D721Med (cell line): ENCODE measurements around the gene ADARB2.

ENCODE experiments used
- DNase-seq: peaks from one replicate; pipeline ENCODE4 v3.0.0; 2011; ENCODE audit warnings: low spot score; ENCODE audit not compliant: insufficient read length
- FAIRE-seq: peaks from 2 replicates; lab custom pipeline; 2011; peaks lifted over from hg19 to GRCh38; lab: Jason Lieb, UNC
- CTCF ChIP-seq: IDR thresholded peaks from 2 replicates; pipeline ENCODE4 v1.5.1; 2012; ENCODE audit warnings: mild to moderate bottlenecking, control low read depth; ENCODE audit not compliant: insufficient read depth; ENCODE audit errors: missing control alignments

The ADARB2 gene

DNA sequence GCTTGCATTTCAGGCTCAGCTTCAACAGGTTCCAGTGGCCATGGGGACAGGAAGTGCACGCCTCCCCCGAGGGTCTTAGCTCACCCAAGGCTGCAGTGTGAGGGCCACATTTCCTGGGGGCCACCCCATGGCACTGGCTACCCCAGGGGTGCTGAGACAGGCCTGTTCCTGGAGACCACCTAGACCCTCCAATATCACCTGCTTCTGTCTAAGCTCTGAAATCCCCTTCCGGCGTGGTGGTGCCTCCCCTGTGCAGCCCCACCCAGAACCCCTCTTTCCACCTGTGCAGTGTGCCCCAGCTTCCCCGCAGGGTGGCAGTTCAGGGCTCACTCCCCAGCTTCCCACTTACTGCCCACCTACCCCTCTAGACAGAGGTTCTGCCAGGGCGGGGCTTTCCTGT, 83.1 kb downstream of the ADARB2 start:
- TF ChIP-seq CTCF: no peak
- no peak for FAIRE-seq
- DNase-seq: no peak

DNA sequence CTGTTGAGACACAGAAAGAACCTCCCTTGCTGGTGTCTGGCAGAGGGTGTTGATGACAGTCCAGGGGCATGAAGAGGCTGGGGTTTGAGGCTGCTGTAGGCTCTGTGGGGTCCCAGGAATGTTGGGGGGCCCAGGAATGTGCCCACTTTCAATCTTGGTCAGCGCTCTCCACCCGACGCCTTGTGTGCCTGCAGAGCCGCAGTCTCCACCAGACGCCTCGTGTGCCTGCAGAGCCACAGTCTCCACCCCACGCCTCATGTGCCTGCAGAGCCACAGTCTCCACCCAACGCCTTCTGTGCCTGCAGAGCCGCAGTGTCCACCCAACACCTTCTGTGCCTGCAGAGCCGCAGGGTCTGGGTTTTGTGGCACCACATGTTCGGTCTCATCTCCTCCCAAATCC, 84.0 kb downstream of the ADARB2 start:
- FAIRE-seq: no peak
- DNase-seq: no peak
- TF ChIP-seq CTCF: no peak

DNA sequence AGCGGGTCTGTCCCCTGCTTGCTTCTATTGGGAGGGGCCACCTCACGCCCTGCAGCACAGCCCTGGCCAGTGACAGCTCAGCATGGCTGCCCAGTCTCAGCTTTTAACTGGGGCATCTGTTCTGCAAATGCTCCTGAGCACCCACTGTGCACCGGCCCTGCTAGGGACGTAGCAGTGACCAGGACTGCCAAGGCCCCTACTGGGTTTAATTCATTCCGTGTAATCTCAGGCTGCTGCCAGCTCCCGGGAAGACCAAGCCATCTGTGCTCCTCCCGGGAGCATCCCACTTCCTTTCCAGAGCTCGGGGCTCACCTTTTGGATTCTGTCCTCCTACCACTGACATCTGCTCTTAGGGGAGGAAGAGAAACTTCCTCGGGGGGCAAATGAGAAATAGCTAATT, 85.2 kb downstream of the ADARB2 start:
- FAIRE-seq (no peak), DNase-seq (no peak)
- TF ChIP-seq CTCF: no peak

GRCh38 chr10:1651270-1651966, 85.9 kb downstream of the ADARB2 start:
- no peak for FAIRE-seq

DNA sequence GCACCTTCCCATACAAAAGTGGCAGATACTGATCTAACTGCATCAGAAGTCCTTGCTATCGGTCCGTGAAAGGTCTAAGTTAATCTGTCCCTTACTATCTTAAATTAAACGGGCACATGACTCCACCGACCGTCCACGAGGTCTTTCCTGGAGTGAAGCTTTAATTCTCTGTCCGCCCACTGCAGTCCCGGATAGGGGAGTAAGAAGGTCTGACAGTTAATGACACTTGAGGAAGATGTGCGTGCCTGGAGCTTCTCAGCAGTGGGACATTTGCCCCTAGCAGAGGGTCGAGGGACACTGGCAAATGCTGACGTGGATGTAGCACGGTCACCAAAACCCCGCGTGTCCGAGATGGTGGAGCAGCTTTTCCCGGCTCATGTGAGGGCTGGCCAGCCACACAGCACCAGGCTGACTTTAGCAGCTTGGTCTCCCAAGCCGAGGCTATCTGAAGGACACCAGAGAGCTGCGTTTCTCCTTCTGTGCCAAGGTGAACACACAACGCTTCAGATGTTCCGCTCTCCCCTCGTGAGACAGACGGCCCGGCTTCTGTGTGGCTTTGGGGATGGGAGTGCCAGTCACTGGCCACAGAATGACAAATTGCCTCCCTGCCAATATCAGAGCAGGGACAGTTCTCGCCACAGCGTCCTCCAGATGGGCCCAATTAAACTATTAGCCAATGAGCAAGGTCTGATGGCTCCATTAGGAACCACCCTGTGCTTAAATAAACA, 86.6 kb downstream of the ADARB2 start:
- FAIRE-seq (no peak), DNase-seq (no peak)
- no peak for TF ChIP-seq CTCF

More at GRCh38 chr10:1651270-1651966, 85.9 kb downstream of the ADARB2 start:
- no peak for TF ChIP-seq CTCF
- DNase-seq: no peak

- no peak for TF ChIP-seq CTCF
- no peak for FAIRE-seq
- no peak for DNase-seq
Observed at GRCh38 chr10:1648648-1649047, 88.7 kb downstream of the ADARB2 start.

GRCh38 chr10:1646332-1646731, 91.0 kb downstream of the ADARB2 start:
- DNase-seq (no peak), FAIRE-seq (no peak)

More at GRCh38 chr10:1646332-1646731, 91.0 kb downstream of the ADARB2 start:
- TF ChIP-seq CTCF: no peak
